GM13976 (cell line): Measurements from ENCODE around the gene MAML1.
"Not testable (repeated sequence)": the region's sequence is repeated elsewhere in the genome, so short reads cannot be mapped to it uniquely, and the experiment has no call there.

ENCODE experiments used
- DNase-seq: peaks from one replicate; pipeline ENCODE4 v3.0.0; 2012; ENCODE audit warnings: low spot score
- CTCF ChIP-seq: IDR thresholded peaks from 2 replicates; pipeline ENCODE4 v1.5.1; 2012; ENCODE audit warnings: borderline replicate concordance, mild to moderate bottlenecking; ENCODE audit not compliant: insufficient read depth; ENCODE audit errors: extremely low read depth, missing control alignments, control extremely low read depth
- in situ Hi-C: fragments of 300-500 bp; cut with MboI; formaldehyde crosslinking; loops from one replicate; pipeline ENCODE4 v1.12.0; 2022; ENCODE audit warnings: low sequenced_read_pairs, mixed read lengths, inconsistent platforms; ENCODE audit not compliant: unreplicated experiment

MAML1 gene

GRCh38 chr5:179733772-179734126 is 1.1 kb downstream of the MAML1 start:
- in situ Hi-C loops, result no loop called here
- no peak for DNase-seq
- no peak for TF ChIP-seq CTCF

GRCh38 chr5:179734536-179735164 is 2.0 kb downstream of the MAML1 start:
- DNase-seq, result no peak
- in situ Hi-C loops, result no loop called here
- TF ChIP-seq CTCF, result no peak

DNA sequence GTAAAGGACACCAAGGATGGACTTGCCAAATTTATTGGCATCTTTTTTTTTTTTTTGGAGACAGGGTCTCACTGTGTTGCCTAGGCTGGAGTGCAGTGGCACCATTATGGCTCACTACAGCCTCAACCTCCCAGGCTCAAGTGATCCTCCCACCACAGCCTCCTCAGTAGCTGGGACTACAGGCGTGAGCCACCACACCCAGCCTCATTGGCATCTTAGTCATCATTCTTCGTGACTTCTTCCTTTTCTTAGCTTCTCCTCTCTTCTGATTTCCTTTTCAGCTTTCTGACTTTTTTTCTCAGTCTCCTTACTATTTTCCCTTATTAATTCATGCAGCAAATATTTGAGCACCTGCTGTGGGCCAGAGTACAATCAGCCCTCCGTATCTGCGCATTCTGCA is 6.1 kb downstream of the MAML1 start:
- no peak for TF ChIP-seq CTCF
- DNase-seq, result no peak
- in situ Hi-C loops, result no loop called here

- DNase-seq, in situ Hi-C loops: not testable (repeated sequence)
Measured at GRCh38 chr5:179744106-179744505, 11.5 kb downstream of the MAML1 start.

DNA sequence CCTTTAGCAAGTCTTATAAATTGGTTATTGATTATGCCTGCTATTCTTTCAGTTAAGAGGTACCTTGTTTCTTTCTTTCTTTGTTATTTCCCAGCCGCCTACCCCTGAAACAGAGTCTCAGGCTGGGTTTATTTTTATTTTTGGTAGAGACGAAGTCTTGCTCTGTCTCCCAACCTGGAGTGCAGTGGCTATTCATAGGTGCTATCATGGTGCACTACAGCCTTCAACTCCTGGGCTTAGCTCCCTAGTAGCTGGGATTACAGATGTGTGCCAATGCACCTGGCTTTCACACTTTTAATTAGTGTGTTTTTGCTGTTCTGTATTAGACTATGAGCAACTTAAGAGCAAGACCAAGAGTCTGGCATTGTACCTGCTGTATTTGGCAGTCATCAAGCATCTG is 14.2 kb downstream of the MAML1 start:
- no peak for DNase-seq
- in situ Hi-C loops, result no loop called here
- no peak for TF ChIP-seq CTCF

DNA sequence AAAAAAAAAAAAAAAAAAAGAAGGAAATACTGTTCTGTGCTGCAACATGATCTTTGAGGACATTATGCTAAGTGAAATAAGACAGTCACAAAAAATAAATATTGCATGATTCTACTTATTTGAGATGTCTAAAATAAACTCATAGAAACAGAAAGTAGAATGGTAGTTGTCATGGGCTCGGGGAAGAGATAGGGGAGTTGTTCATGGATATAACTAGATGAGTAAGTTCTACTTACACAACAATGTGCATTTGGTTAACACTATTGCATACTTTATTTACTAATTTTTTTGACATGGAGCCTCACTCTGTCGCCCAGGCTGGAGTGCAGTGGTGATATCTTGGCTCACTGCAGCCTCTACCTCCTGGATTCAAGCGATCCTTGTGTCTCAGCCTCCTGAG is 15.2 kb downstream of the MAML1 start:
- no peak for DNase-seq
- in situ Hi-C loops, result no loop called here
- TF ChIP-seq CTCF, result no peak

DNA sequence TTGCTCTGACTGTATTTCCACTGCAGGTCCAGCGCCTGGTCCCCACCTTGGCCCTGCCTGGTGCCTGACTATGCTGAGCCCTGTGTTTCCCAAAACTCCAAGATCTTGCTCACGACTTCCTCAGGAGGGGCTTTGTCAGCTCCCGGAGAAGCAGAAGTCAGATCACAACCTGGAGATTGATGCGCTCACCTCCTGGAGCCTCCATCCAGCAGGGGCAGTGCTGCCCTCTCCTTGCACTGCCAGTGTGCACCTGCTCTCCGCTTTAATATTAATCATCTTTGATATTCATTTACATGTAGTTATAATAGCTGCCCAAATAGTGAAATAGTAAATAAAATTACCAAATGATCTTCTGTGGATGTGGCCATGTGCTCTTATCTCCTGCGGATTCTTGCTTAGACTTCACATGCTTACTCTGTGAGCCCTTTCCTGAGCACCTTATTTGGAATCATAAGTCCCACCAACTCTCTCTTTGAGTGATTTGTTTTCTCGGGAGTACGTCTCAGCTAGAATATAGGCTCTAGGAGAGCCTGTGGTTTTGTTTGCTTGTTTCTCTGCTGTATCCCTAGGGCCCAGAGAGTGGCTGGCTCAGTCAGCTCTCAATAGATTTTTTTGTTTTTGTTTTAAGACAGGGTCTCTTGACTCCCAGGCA is 17.4 kb downstream of the MAML1 start:
- in situ Hi-C loops, result no loop called here

More for the DNA sequence above, 17.4 kb downstream of the MAML1 start:
- no peak for TF ChIP-seq CTCF
- DNase-seq, result no peak
